Activated T-cell treated with anti-CD3 and anti-CD28 coated beads, Interleukin-2, amount 50 U/mL, for 48 hours (primary cell): ENCODE results near the gene ANO7.

Experiments
- DNase-seq, 2 experiments: peaks; one replicate each; pipeline ENCODE4 v3.0.0-alpha.2; 2020

ANO7 gene

GRCh38 chr2:241229563-241230401, 41.3 kb downstream of the ANO7 start:
- no peak for DNase-seq

GRCh38 chr2:241230435-241230834, 42.0 kb downstream of the ANO7 start:
- DNase-seq, result no peak

GRCh38 chr2:241232736-241233575, 44.5 kb downstream of the ANO7 start:
- DNase-seq, result no peak

GRCh38 chr2:241234066-241234790, 45.8 kb downstream of the ANO7 start:
- no peak for DNase-seq

- no peak for DNase-seq
Observed at GRCh38 chr2:241234962-241235740, 46.7 kb downstream of the ANO7 start.

- no peak for DNase-seq
Observed at GRCh38 chr2:241235859-241236593, 47.5 kb downstream of the ANO7 start.

GRCh38 chr2:241237047-241237446, 48.6 kb downstream of the ANO7 start:
- DNase-seq, result no peak

- no peak for DNase-seq
Observed at GRCh38 chr2:241237949-241238371, 49.5 kb downstream of the ANO7 start.

- no peak for DNase-seq
Observed at GRCh38 chr2:241238693-241239198, 50.3 kb downstream of the ANO7 start.

GRCh38 chr2:241239552-241240202, 51.2 kb downstream of the ANO7 start:
- DNase-seq, result no peak

- no peak for DNase-seq
Observed at GRCh38 chr2:241240320-241241004, 52.0 kb downstream of the ANO7 start.

- no peak for DNase-seq
Observed at GRCh38 chr2:241241669-241242068, 53.2 kb downstream of the ANO7 start.

GRCh38 chr2:241242306-241242705, 53.8 kb downstream of the ANO7 start:
- no peak for DNase-seq

- no peak for DNase-seq
Observed at GRCh38 chr2:241244368-241244767, 55.9 kb downstream of the ANO7 start.

GRCh38 chr2:241248289-241248688, 59.8 kb downstream of the ANO7 start:
- DNase-seq, result no peak

- DNase-seq, result no peak
Observed at GRCh38 chr2:241248897-241249296, 60.4 kb downstream of the ANO7 start.

- no peak for DNase-seq
Observed at GRCh38 chr2:241249654-241250053, 61.2 kb downstream of the ANO7 start.

GRCh38 chr2:241252778-241253475, 64.5 kb downstream of the ANO7 start:
- no peak for DNase-seq

- DNase-seq, result no peak
Observed at GRCh38 chr2:241254904-241255351, 66.5 kb downstream of the ANO7 start.
